Muscle layer of colon (tissue), 2 donors: ENCODE results near the gene FABP3.
A peak's percentile ranks its signal among the peaks of the same experiment; 100 is the strongest.

Experiments
- H3K27ac ChIP-seq: one replicate; pipeline ENCODE4 v1.7.0; 2013; ENCODE audit warnings: low read depth, mild to moderate bottlenecking, low read length, moderate library complexity
- H3K27me3 ChIP-seq, 2 donors: one replicate each; pipeline ENCODE4 v1.7.0; 2013; ENCODE audit warnings: low read length in 2 of 2, mild to moderate bottlenecking in 2 of 2; ENCODE audit not compliant: insufficient read depth in 2 of 2, control insufficient read depth in 1 of 2
- H3K36me3 ChIP-seq: one replicate; pipeline ENCODE4 v1.7.0; 2013; ENCODE audit warnings: mild to moderate bottlenecking, low read length; ENCODE audit not compliant: insufficient read depth
- H3K4me1 ChIP-seq: one replicate; pipeline ENCODE4 v1.7.0; 2013; ENCODE audit warnings: mild to moderate bottlenecking, low read length; ENCODE audit not compliant: insufficient read depth
- H3K4me3 ChIP-seq, 2 donors: one replicate each; pipeline ENCODE4 v1.7.0; 2013; ENCODE audit warnings: low read length in 2 of 2, low read depth in 1 of 2, mild to moderate bottlenecking in 1 of 2, moderate library complexity in 1 of 2
- H3K9ac ChIP-seq: one replicate; pipeline ENCODE4 v1.7.0; 2013; ENCODE audit warnings: low read length
- H3K9me3 ChIP-seq: one replicate; pipeline ENCODE4 v1.7.0; 2013; ENCODE audit warnings: mild to moderate bottlenecking, low read length
- donor health status: abdominal sarcoma.
- donor health status: Adenocarcinoma of cecum.

The FABP3 gene

GRCh38 chr1:31366796-31367195 is 6.1 kb downstream of the FABP3 start:
- peaks cover 9% of the 10 kb centered on the region for H3K36me3 ChIP-seq
- no peaks in the 10 kb centered on the region for H3K27me3 ChIP-seq
- H3K27ac ChIP-seq = no peak overlapping the region
- no peaks in the 10 kb centered on the region for H3K9me3 ChIP-seq
- peaks cover 20% of the 10 kb centered on the region for H3K4me1 ChIP-seq
- no peak overlapping the region for H3K9ac ChIP-seq
- H3K4me3 ChIP-seq = no peak overlapping the region

DNA sequence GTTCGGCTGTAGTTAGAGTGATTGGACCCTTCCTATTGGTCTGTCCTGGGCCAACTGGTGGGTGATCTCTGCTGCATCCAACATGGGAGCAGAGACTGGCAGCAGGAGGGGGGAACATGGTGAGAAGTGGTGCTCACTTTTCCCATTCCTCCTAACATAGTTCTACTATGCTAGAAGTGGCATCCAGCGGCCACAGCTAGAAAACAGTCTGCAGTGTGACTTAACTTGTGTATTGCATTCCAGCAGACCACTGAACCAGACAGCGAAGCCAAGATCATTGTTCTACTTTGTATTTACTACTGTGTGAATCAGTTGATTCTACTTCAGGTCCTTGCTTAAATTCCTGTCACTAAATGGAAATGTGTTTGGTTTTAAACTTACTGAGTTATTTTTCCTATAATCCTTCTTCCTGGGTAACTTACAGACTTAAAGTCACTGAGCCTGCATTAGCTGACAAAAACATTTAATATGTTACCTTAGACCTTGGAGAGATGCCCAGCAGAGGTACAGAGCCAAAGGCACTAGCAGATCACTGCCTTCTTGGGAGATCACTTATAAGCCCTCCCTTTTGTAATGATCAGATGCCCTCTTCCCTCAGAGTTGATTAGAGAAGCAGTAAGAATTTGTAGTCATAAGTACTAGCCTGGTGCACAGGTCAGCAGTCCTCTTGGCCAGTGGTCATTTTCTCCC is 8.2 kb downstream of the FABP3 start:
- Histone ChIP-seq H3K36me3 (peaks cover 15% of the 10 kb centered on the region), H3K27me3 (no peaks in the 10 kb centered on the region), H3K27ac (no peak overlapping the region)

DNA sequence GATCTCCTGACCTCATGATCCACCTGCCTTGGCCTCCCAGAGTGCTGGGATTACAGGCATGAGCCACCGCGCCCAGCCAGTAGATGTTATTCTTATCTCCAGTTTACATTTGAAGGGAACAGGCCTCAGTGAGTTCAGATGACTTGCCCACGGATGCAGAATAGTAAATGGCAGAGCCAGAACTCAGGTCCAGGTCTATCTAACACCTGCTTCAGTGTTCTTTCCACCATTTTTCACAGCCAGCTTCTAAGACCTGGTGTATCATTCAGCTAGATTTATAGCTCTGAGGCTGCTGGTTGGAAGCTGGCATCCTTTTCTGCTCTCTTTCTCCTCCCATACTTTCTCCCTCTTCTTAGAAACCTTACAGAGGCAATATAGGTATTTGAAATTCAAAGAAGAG is 10.8 kb downstream of the FABP3 start:
- no peak overlapping the region for H3K4me3 ChIP-seq
- no peak overlapping the region for H3K9ac ChIP-seq
- peak overlapping the region; percentile 10 for H3K27ac ChIP-seq
- no peaks in the 10 kb centered on the region for H3K27me3 ChIP-seq
- no peaks in the 10 kb centered on the region for H3K9me3 ChIP-seq
- peaks cover 11% of the 10 kb centered on the region for H3K4me1 ChIP-seq
- H3K36me3 ChIP-seq = peaks cover 15% of the 10 kb centered on the region

More for the DNA sequence above, 8.2 kb downstream of the FABP3 start:
- Histone ChIP-seq H3K4me1 (peaks cover 20% of the 10 kb centered on the region), H3K9ac (no peak overlapping the region), H3K9me3 (no peaks in the 10 kb centered on the region), H3K4me3 (no peak overlapping the region)

GRCh38 chr1:31361607-31362006 is 11.3 kb downstream of the FABP3 start:
- peaks cover 11% of the 10 kb centered on the region for H3K4me1 ChIP-seq
- H3K27me3 ChIP-seq = no peaks in the 10 kb centered on the region
- no peak overlapping the region for H3K27ac ChIP-seq
- H3K36me3 ChIP-seq = peaks cover 15% of the 10 kb centered on the region
- no peaks in the 10 kb centered on the region for H3K9me3 ChIP-seq
- H3K4me3 ChIP-seq = no peak overlapping the region
- no peak overlapping the region for H3K9ac ChIP-seq

DNA sequence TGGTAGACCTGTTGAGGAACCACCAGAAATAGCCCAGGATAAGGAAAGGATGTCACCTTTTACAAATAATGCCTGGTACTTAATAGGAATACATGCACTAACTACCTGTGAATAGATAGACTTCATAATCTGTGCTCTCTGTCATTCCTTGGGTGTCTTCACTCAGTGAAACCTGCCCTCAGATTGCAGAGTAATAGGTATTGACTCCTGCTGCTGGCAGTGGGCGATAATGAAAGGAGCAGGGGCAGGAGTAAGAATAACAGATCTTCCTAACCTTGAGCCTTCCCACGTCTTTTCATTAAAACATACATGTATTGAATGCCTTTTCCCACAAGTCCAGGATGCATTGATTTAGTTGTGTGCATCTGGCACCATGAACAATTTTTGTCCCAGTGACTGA is 16.4 kb downstream of the FABP3 start:
- Histone ChIP-seq H3K9me3 (no peaks in the 10 kb centered on the region), H3K27me3 (no peaks in the 10 kb centered on the region), H3K36me3 (peaks cover 15% of the 10 kb centered on the region), H3K4me1 (no peaks in the 10 kb centered on the region), H3K9ac (no peak overlapping the region), H3K4me3 (no peak overlapping the region), H3K27ac (no peak overlapping the region)

DNA sequence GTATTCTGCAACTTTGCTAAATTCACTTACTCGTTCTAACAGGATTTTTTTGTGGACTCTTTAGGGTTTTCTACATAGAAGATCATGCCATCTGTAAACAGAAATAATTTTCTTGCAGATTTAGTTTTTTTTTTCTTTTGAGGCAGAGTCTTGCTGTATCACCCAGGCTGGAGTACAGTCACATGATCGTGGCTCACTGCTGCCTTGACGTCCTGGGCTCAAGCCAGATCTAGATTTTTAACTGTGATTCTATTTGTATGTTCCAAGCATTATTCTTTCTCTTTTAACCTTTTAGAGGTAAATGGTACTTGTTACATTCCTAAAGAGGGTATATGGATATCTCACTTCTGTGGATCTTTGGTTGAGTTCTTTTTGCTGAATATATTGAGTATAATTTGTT is 18.6 kb downstream of the FABP3 start:
- Histone ChIP-seq H3K4me3 (no peak overlapping the region), H3K9ac (no peak overlapping the region), H3K27me3 (no peaks in the 10 kb centered on the region), H3K9me3 (no peaks in the 10 kb centered on the region), H3K36me3 (peaks cover 13% of the 10 kb centered on the region), H3K4me1 (no peaks in the 10 kb centered on the region), H3K27ac (no peak overlapping the region)

DNA sequence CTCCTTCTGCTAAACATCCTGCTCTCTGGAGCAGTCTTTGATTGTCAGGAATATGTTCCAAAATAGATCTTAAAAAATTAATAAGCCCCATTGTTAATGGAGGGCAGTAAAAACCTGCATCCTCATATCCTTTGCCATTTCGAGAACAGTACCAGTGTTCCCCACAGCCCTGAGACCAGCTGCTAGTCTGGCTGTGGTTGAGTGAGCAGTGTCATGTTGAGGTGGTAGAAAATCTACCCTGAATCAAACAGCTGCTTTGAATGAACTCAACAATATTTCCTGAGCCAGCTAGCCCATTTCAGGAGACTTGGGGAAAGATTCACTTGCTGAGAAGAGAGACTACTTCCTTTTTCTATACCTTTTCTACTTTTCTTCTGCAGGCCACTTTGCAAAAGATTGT is 24.4 kb downstream of the FABP3 start:
- Histone ChIP-seq H3K4me1 (no peaks in the 10 kb centered on the region), H3K9me3 (no peaks in the 10 kb centered on the region), H3K36me3 (peaks cover 18% of the 10 kb centered on the region)

GRCh38 chr1:31346785-31347184 is 26.1 kb downstream of the FABP3 start:
- Histone ChIP-seq H3K9ac (no peak overlapping the region), H3K4me1 (no peaks in the 10 kb centered on the region), H3K9me3 (no peaks in the 10 kb centered on the region), H3K4me3 (no peak overlapping the region), H3K27ac (no peak overlapping the region), H3K27me3 (no peaks in the 10 kb centered on the region), H3K36me3 (peaks cover 18% of the 10 kb centered on the region)

More for the DNA sequence above, 24.4 kb downstream of the FABP3 start:
- Histone ChIP-seq H3K4me3 (no peak overlapping the region), H3K27ac (no peak overlapping the region), H3K27me3 (no peaks in the 10 kb centered on the region), H3K9ac (no peak overlapping the region)

GRCh38 chr1:31345635-31346034 is 27.2 kb downstream of the FABP3 start:
- no peaks in the 10 kb centered on the region for H3K27me3 ChIP-seq
- H3K9me3 ChIP-seq = no peaks in the 10 kb centered on the region
- no peak overlapping the region for H3K9ac ChIP-seq
- no peak overlapping the region for H3K4me3 ChIP-seq
- H3K27ac ChIP-seq = no peak overlapping the region
- H3K36me3 ChIP-seq = peaks cover 18% of the 10 kb centered on the region
- H3K4me1 ChIP-seq = no peaks in the 10 kb centered on the region

GRCh38 chr1:31344503-31344902 is 28.4 kb downstream of the FABP3 start:
- H3K4me3 ChIP-seq = no peak overlapping the region
- no peak overlapping the region for H3K9ac ChIP-seq
- no peaks in the 10 kb centered on the region for H3K4me1 ChIP-seq
- no peak overlapping the region for H3K27ac ChIP-seq
- no peaks in the 10 kb centered on the region for H3K27me3 ChIP-seq
- no peaks in the 10 kb centered on the region for H3K9me3 ChIP-seq
- peaks cover 18% of the 10 kb centered on the region for H3K36me3 ChIP-seq

- Histone ChIP-seq H3K9ac (no peak overlapping the region), H3K9me3 (no peaks in the 10 kb centered on the region), H3K27ac (no peak overlapping the region), H3K4me1 (no peaks in the 10 kb centered on the region), H3K4me3 (no peak overlapping the region), H3K27me3 (no peaks in the 10 kb centered on the region), H3K36me3 (peaks cover 8% of the 10 kb centered on the region)
Measured at GRCh38 chr1:31336687-31337467, 36.0 kb downstream of the FABP3 start.

DNA sequence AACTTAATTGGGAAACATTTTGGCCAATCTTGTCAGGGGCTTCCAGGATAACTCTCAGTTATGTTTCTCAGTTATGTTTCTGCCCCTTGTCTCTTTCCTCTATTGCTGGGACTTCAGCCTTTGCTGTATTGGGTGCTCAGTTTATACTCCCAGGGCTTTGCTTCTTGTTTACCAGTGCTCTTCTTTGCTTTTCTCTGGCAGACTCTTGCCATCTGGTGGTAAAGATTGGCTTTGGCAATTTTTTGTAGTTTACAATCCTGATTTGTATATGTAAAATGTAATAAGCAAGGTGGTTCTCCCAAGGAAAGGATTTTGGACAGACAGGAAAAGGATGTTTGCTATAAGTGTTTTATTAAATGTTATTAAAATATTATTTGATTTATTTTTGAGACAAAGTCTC is 37.9 kb downstream of the FABP3 start:
- no peaks in the 10 kb centered on the region for H3K9me3 ChIP-seq
- H3K4me1 ChIP-seq = no peaks in the 10 kb centered on the region
- H3K4me3 ChIP-seq = no peak overlapping the region
- H3K27me3 ChIP-seq = no peaks in the 10 kb centered on the region
- H3K27ac ChIP-seq = no peak overlapping the region
- H3K9ac ChIP-seq = no peak overlapping the region
- peaks cover 8% of the 10 kb centered on the region for H3K36me3 ChIP-seq
